Kidney (tissue), 14 donors: ENCODE results near the gene TSN. TPM values are rescaled to one million over a fixed set of nuclear protein-coding genes. Genes with fewer than 3 reads are reported as not detected.

ENCODE experiments used
- DNase-seq, 5 donors: peaks; one replicate each; pipeline ENCODE4 v3.0.0-alpha.2; 2013 to 2020
- FAIRE-seq: peaks from 2 replicates; lab custom pipeline; 2012; peaks lifted over from hg19 to GRCh38; lab: Jason Lieb, UNC
- H3K27ac ChIP-seq, 2 donors: one replicate each; pipeline ENCODE4 v1.7.0; 2013; ENCODE audit warnings: low read depth in 2 of 2, low read length in 2 of 2, inconsistent platforms in 1 of 2
- H3K27me3 ChIP-seq: one replicate; pipeline ENCODE4 v1.7.1; 2013; ENCODE audit warnings: low read length, inconsistent platforms; ENCODE audit not compliant: control insufficient read depth, insufficient read depth
- H3K36me3 ChIP-seq, 3 donors: one replicate each; pipeline versions ENCODE4 v1.7.0 to v1.7.1; 2013; ENCODE audit warnings: low read length in 3 of 3, control low read depth in 1 of 3, inconsistent platforms in 1 of 3; ENCODE audit not compliant: insufficient read depth in 3 of 3, control insufficient read depth in 2 of 3
- H3K4me1 ChIP-seq, 3 donors: one replicate each; pipeline versions ENCODE4 v1.7.0 to v1.7.1; 2013; ENCODE audit warnings: low read length in 3 of 3, inconsistent platforms in 1 of 3, low read depth in 1 of 3; ENCODE audit not compliant: control insufficient read depth in 2 of 3, insufficient read depth in 2 of 3
- H3K4me3 ChIP-seq, 3 donors: one replicate each; pipeline versions ENCODE4 v1.7.0 to v1.8.1; 2013; ENCODE audit warnings: low read length in 3 of 3, control low read depth in 1 of 3, inconsistent platforms in 1 of 3
- H3K9ac ChIP-seq, 3 donors: one replicate each; pipeline versions ENCODE4 v1.7.0 to v1.7.1; 2013; ENCODE audit warnings: low read length in 3 of 3, control low read depth in 1 of 3, inconsistent platforms in 1 of 3
- H3K9me3 ChIP-seq, 3 donors: one replicate each; pipeline versions ENCODE4 v1.7.0 to v1.7.1; 2013; ENCODE audit warnings: low read length in 3 of 3, control low read depth in 1 of 3, inconsistent platforms in 1 of 3; ENCODE audit not compliant: control insufficient read depth in 2 of 3, insufficient read depth in 1 of 3
- intact Hi-C: fragments of 100-400 bp; cut with DNase I; formaldehyde crosslinking; loops from one replicate; pipeline ENCODE4 v1.11.1; 2022
- polyA plus RNA-seq: library from polyadenylated mRNA; stranded (reverse); fragments of 350-450 nt; fragmentation: Illumina TruSeq; extraction: RNeasy Lipid Tissue Mini Kit (QIAGEN cat#74804); gene quantifications from one replicate; pipeline ENCODE4 v1.2.3, GENCODE V29; 2014; ENCODE audit warnings: low read depth, low replicate concordance; ENCODE audit not compliant: insufficient read depth
- total RNA-seq: library from RNA; stranded (reverse); fragmentation: NEBNext Ultra II Directional; extraction: Animal tissue kit (Norgen Biotek cat#: 25700); gene quantifications from one replicate; pipeline ENCODE4 v1.2.1, GENCODE V29; 2021
- TF ChIP-seq, protein P1 (sequence below): IDR thresholded peaks from 3 replicates; pipeline ENCODE4 v1.5.1; 2012; ENCODE audit warnings: mild to moderate bottlenecking, moderate library complexity, borderline replicate concordance; ENCODE audit not compliant: insufficient read depth; ENCODE audit errors: extremely low read depth
- donor health status: control.
- donor health status: control.
- donor health status: control.
- donor health status: control.
- donor health status: control.
- donor health status: DM: yes; HTN: yes; CAD: no.
- donor health status: Normal renal cell carcinoma (clear cell type).

Gene TSN
- total and polyA plus RNA-seq, 2 donors from 2014 or later, result 37.9 to 66.1 TPM

DNA sequence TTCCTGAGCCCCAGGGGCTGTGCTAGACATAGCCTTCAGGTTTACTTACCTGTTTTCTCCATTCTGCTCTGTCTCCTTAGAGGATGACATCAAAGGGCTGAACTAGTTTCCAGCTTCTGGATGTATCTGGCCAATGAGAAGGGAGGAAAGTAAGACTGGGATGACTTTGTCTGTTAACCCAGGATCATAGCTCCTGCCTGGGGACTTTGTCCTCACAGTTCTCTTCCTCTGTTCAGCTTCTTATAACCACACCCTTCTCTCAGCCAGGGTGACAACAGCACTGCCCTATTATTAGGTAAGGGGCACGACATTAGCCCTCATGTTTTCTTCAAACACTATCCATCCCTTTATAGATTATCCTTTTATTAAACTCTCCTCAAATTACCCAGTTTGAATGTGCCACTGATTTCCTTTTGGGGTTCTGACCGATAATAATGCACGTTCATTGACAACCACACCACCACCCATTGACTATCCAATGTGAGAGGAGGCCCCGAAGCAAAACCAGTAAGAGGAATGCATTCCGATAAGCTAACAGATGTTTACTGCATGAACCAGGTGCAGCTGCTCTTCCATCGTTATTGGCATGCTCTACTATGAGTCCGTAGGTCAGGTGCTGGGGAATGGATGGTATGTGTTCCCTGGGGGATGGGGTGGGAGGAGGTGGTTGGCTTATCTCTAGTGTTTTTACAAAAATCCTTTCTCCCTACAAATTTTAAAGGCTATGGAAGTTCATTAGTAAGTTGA, 23.5 kb downstream of the TSN start:
- no peak for DNase-seq
- no peaks in the 10 kb centered on the region for H3K36me3 ChIP-seq
- H3K4me3 ChIP-seq, result no peak overlapping the region
- no peaks in the 10 kb centered on the region for H3K4me1 ChIP-seq
- intact Hi-C loops, result no loop called here
- TF ChIP-seq, protein P1, sequence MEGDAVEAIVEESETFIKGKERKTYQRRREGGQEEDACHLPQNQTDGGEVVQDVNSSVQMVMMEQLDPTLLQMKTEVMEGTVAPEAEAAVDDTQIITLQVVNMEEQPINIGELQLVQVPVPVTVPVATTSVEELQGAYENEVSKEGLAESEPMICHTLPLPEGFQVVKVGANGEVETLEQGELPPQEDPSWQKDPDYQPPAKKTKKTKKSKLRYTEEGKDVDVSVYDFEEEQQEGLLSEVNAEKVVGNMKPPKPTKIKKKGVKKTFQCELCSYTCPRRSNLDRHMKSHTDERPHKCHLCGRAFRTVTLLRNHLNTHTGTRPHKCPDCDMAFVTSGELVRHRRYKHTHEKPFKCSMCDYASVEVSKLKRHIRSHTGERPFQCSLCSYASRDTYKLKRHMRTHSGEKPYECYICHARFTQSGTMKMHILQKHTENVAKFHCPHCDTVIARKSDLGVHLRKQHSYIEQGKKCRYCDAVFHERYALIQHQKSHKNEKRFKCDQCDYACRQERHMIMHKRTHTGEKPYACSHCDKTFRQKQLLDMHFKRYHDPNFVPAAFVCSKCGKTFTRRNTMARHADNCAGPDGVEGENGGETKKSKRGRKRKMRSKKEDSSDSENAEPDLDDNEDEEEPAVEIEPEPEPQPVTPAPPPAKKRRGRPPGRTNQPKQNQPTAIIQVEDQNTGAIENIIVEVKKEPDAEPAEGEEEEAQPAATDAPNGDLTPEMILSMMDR, result no peak
- no peaks in the 10 kb centered on the region for H3K9me3 ChIP-seq
- H3K27ac ChIP-seq, result no peak overlapping the region
- FAIRE-seq, result no peak
- no peak overlapping the region for H3K9ac ChIP-seq
- no peaks in the 10 kb centered on the region for H3K27me3 ChIP-seq

DNA sequence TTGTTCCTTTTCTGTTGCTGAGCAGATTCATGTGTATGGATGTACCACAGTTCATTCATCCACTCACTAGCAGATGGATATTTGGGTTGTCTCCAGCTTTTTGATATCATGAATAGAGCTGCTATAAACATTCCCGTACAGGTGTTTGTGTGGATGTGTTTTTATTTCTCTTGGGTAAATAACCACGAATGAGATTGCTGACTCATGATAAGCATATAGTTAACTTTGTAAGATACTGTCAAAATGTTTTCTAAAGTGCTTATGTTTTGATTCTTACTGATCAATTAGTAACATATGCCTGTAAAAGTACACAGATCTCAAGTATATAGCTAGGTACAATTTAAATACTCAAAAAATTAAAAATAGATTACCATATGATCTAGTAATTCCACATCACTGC, 27.7 kb downstream of the TSN start:
- no peaks in the 10 kb centered on the region for H3K27me3 ChIP-seq
- H3K4me1 ChIP-seq, result no peaks in the 10 kb centered on the region
- no peaks in the 10 kb centered on the region for H3K36me3 ChIP-seq
- DNase-seq (no peak), FAIRE-seq (no peak)
- no peak overlapping the region for H3K4me3 ChIP-seq
- no peak overlapping the region for H3K27ac ChIP-seq
- TF ChIP-seq, protein P1, result no peak
- intact Hi-C loops, result no loop called here
- H3K9ac ChIP-seq, result no peak overlapping the region
- H3K9me3 ChIP-seq, result no peaks in the 10 kb centered on the region

DNA sequence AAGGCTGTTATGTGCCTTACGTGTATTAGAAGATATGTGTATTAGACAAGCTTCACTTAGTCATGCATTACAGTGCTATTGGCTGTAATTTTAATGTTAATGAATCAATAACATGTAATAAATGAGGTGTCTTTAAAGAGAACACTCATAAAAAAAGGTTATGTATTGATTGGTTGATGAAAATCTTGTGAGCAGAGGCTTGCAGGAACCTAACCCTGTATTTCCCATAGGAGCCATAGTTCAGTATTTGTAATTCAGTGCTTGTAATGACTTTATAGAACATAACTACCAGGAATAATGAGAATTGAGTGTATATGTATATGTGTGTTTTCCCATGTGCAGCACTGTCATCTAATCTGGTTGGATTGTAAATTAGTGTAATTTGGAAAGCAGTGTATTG, 33.2 kb downstream of the TSN start:
- Histone ChIP-seq H3K9me3 (peaks cover 0 to 3% (median 0%) of the 10 kb centered on the region in 3 donors), H3K27ac (no peak overlapping the region), H3K9ac (no peak overlapping the region), H3K36me3 (no peaks in the 10 kb centered on the region), H3K27me3 (no peaks in the 10 kb centered on the region), H3K4me1 (no peaks in the 10 kb centered on the region), H3K4me3 (no peak overlapping the region)
- intact Hi-C loops, result no loop called here
- FAIRE-seq, result no peak
- TF ChIP-seq, protein P1, result no peak
- no peak for DNase-seq
